Raji (cell line): ENCODE results near the gene LAMA4.

Experiments
- POLR2A ChIP-seq: IDR thresholded peaks from 2 replicates; pipeline ENCODE4 v1.6.1; 2011; ENCODE audit warnings: low read depth, low read length, control low read depth; ENCODE audit not compliant: insufficient read depth

LAMA4 gene

GRCh38 chr6:112216662-112217551 lies 37.5 kb downstream of the LAMA4 start:
- no peak for TF ChIP-seq POLR2A

- no peak for TF ChIP-seq POLR2A
Measured at GRCh38 chr6:112215488-112216284, 38.7 kb downstream of the LAMA4 start.

- TF ChIP-seq POLR2A: no peak
Measured at GRCh38 chr6:112214739-112215269, 39.6 kb downstream of the LAMA4 start.

GRCh38 chr6:112210852-112211251 lies 43.5 kb downstream of the LAMA4 start:
- TF ChIP-seq POLR2A: no peak

- TF ChIP-seq POLR2A: no peak
Measured at GRCh38 chr6:112209131-112209530, 45.2 kb downstream of the LAMA4 start.

- no peak for TF ChIP-seq POLR2A
Measured at GRCh38 chr6:112207776-112208175, 46.6 kb downstream of the LAMA4 start.

- TF ChIP-seq POLR2A: no peak
Measured at GRCh38 chr6:112207131-112207530, 47.2 kb downstream of the LAMA4 start.

GRCh38 chr6:112206110-112206458 lies 48.3 kb downstream of the LAMA4 start:
- TF ChIP-seq POLR2A: no peak

GRCh38 chr6:112205427-112206109 lies 48.8 kb downstream of the LAMA4 start:
- TF ChIP-seq POLR2A: no peak

GRCh38 chr6:112204350-112204706 lies 50.0 kb downstream of the LAMA4 start:
- TF ChIP-seq POLR2A: no peak

- TF ChIP-seq POLR2A: no peak
Measured at GRCh38 chr6:112203577-112204349, 50.6 kb downstream of the LAMA4 start.

- TF ChIP-seq POLR2A: no peak
Measured at GRCh38 chr6:112202639-112203341, 51.6 kb downstream of the LAMA4 start.

- no peak for TF ChIP-seq POLR2A
Measured at GRCh38 chr6:112199001-112199403, 55.4 kb downstream of the LAMA4 start.

GRCh38 chr6:112198582-112198981 lies 55.8 kb downstream of the LAMA4 start:
- no peak for TF ChIP-seq POLR2A
